Pancreas (tissue), 10 donors: ENCODE results near the gene CDC42BPB. TPM values are rescaled to one million over a fixed set of nuclear protein-coding genes. Genes with fewer than 3 reads are reported as not detected.

Experiments used
- ATAC-seq, 4 donors: fragments of 200-7000 bp; cut with Tn5 transposase; one replicate each; pipeline versions ENCODE4 v1.8.0 to v1.9.1; 2020; ENCODE audit warnings: mild to moderate bottlenecking in 4 of 4, moderate library complexity in 4 of 4
- DNase-seq, 6 donors: peaks; one replicate each; pipeline ENCODE4 v3.0.0-alpha.2; 2020
- FAIRE-seq: peaks from 2 replicates; lab custom pipeline; 2012; peaks lifted over from hg19 to GRCh38; lab: Jason Lieb, UNC
- H3K27ac ChIP-seq, 4 donors: fragments of 200-600 bp; sonication (generic); 1 replicate in 3 of 4; 2 replicates in 1 of 4; pipeline versions ENCODE4 v1.5.0 to v1.8.0; 2020
- H3K27me3 ChIP-seq, 4 donors: fragments of 200-600 bp; one replicate each; pipeline ENCODE4 v1.8.0; 2021
- H3K36me3 ChIP-seq, 3 donors: fragments of 200-600 bp; sonication (generic) in 1 of 3; one replicate each; pipeline versions ENCODE4 v1.5.0 to v1.8.0; 2020 to 2021
- H3K4me1 ChIP-seq, 3 donors: fragments of 200-600 bp; one replicate each; pipeline ENCODE4 v1.8.0; 2021
- H3K4me3 ChIP-seq, 4 donors: fragments of 200-600 bp; sonication (generic) in 2 of 4; one replicate each; pipeline versions ENCODE4 v1.5.0 to v1.8.0; 2020 to 2021
- H3K9me3 ChIP-seq, 4 donors: fragments of 200-600 bp; one replicate each; pipeline ENCODE4 v1.8.0; 2021
- whole genome bisulfite sequencing, 2 donors: extraction: QIAGEN DNeasy Blood & Tissue Kit; methylation state at CpG; one replicate each; pipeline ENCODE4 v1.1.7; 2013; 5-methylcytosine and 5-hydroxymethylcytosine counted together
- intact Hi-C, 3 donors: fragments of 100-400 bp; cut with DNase I; formaldehyde crosslinking; loops; one replicate each; pipeline versions ENCODE4 v1.11.1 to v1.14.2; 2022
- polyA plus RNA-seq, 2 donors: library from polyadenylated mRNA; stranded (reverse); fragments of 200-250 nt; gene quantifications; one replicate each; pipeline ENCODE4 v1.2.3, GENCODE V29; 2013
- total RNA-seq, 6 donors: library from RNA; stranded (reverse); fragmentation: NEBNext Ultra II Directional in 4 of 6; extraction: Animal tissue kit (Norgen Biotek cat#: 25700) in 4 of 6; gene quantifications; one replicate each; pipeline versions ENCODE4 v1.2.1 to v1.2.4, GENCODE V29; 2021 to 2023
- TF ChIP-seq, protein P1 (sequence below), 4 donors: fragments of 200-600 bp; sonication (generic) in 3 of 4; IDR thresholded peaks; one replicate each; pipeline versions ENCODE4 v1.5.0 to v1.8.0; 2021; ENCODE audit warnings: antibody characterized with exemption in 4 of 4
- donor health status: healthy with polysubstance abuse.
- donor health status: DM: no; HTN: no; CAD: no; lungs with moderate emphysema.
- donor health status: DM: no; HTN: no; CAD: no.
- donor health status: control.
- donor health status: control.
- donor health status: Bipolar disorder and iron deficiency.
- donor health status: DM: yes; HTN: yes; CAD: no.
- donor health status: DM: no; HTN: no; CAD: no.
- donor health status: DM: no; HTN: no; CAD: no.
- donor health status: DM: yes; HTN: yes; CAD: no.

CDC42BPB gene
- total and polyA plus RNA-seq, 8 donors = 27.2 to 45.5 (median 32.7) TPM

DNA sequence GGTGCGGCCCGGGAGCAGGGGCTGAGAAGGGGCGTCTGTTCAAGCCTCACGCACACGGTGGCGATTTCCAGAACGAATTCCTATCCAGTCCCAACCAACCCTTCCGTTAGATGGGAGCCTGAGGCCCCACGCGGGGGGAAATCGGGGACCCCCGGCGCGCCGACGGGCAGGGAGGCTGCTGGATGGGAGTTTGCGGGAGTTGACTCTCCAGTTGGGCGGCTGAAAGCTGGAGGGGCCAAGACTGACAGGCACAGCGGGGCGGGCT lies 47.0 kb upstream of the CDC42BPB start:
- FAIRE-seq (no peak), DNase-seq (no peak), ATAC-seq (no peak)
- intact Hi-C loops = loop anchor here in 2 of 3 donors (10.0 kb wide), 2 partner anchors 80 to 190 kb away; no protein-coding TSS in a partner anchor
- 19 to 25% methylated on average over 19 to 20 of the region's 20 CpGs for WGBS, 2 donors
- TF ChIP-seq, protein P1, sequence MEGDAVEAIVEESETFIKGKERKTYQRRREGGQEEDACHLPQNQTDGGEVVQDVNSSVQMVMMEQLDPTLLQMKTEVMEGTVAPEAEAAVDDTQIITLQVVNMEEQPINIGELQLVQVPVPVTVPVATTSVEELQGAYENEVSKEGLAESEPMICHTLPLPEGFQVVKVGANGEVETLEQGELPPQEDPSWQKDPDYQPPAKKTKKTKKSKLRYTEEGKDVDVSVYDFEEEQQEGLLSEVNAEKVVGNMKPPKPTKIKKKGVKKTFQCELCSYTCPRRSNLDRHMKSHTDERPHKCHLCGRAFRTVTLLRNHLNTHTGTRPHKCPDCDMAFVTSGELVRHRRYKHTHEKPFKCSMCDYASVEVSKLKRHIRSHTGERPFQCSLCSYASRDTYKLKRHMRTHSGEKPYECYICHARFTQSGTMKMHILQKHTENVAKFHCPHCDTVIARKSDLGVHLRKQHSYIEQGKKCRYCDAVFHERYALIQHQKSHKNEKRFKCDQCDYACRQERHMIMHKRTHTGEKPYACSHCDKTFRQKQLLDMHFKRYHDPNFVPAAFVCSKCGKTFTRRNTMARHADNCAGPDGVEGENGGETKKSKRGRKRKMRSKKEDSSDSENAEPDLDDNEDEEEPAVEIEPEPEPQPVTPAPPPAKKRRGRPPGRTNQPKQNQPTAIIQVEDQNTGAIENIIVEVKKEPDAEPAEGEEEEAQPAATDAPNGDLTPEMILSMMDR (IDR thresholded peaks at IDR 0.05) = no peak
- peak overlapping the region in 1 of 4 donors; percentile 22 for H3K4me3 ChIP-seq
- no peaks in the 10 kb centered on the region for H3K9me3 ChIP-seq
- no peak overlapping the region for H3K27ac ChIP-seq
- peaks cover 6 to 10% (median 9%) of the 10 kb centered on the region in 3 donors for H3K4me1 ChIP-seq
- H3K27me3 ChIP-seq = no peaks in the 10 kb centered on the region
- H3K36me3 ChIP-seq = no peaks in the 10 kb centered on the region

DNA sequence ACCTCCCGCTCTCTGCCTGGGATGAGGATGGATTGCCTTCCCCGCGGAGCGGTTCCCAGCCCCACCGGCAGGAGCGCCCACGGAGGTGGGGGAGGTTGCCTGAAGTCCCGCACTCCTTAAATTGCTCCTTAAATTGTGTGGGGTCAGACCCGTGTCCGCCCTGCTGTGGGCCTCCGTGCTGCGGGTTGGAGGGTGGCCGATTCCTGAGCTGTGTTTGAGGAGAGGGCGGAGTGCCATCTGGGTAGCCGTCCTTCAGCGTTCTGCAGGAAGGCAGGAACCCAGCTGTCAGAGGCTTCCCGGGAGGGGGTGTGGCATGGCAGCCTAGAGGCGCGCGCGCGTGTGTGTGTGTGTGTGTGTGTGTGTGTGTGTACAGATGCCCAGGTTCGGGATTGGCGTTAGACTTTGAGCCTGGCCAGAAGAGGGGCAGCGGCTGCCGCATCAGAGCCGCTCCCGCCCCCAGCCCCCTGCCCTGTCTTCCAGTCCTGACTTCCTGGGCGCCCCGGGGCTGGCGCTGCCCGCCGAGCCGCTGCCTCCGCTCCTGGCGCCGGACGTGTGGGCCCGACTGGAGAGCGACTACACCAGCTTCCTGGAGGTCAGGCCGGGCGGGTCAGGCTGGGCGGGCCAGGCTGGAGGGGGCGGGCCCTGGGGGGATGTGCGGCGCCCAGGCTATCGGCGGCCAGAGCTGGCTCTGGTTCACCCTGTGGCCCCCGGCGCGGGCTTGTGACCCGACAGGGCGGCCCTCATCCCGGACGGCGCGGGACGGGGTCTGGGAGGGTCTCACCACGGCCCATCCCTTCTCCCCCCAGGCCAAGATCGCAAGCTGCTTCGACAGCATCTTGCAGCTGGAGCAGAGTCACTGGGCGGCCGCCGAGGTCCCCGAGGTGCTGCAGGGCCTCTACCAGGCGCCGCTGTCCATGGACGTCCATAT lies 46.4 kb upstream of the CDC42BPB start:
- Histone ChIP-seq H3K36me3 (no peaks in the 10 kb centered on the region), H3K27me3 (no peaks in the 10 kb centered on the region), H3K4me1 (peaks cover 12 to 16% (median 13%) of the 10 kb centered on the region in 3 donors), H3K9me3 (no peaks in the 10 kb centered on the region), H3K4me3 (peak overlapping the region in 2 of 4 donors; percentile 11 to 19), H3K27ac (no peak overlapping the region)
- peak; percentile 45 to 62 (median 61) for ATAC-seq
- 13 to 16% methylated on average over 46 to 68 of the region's 68 CpGs for WGBS, 2 donors
- FAIRE-seq = no peak
- TF ChIP-seq, protein P1 (IDR thresholded peaks at IDR 0.05) = no peak
- DNase-seq = peak; percentile 67 to 88 (median 75)
- intact Hi-C loops = loop anchor here in 2 of 3 donors (10.0 kb wide), 2 partner anchors 81 to 191 kb away; no protein-coding TSS in a partner anchor

DNA sequence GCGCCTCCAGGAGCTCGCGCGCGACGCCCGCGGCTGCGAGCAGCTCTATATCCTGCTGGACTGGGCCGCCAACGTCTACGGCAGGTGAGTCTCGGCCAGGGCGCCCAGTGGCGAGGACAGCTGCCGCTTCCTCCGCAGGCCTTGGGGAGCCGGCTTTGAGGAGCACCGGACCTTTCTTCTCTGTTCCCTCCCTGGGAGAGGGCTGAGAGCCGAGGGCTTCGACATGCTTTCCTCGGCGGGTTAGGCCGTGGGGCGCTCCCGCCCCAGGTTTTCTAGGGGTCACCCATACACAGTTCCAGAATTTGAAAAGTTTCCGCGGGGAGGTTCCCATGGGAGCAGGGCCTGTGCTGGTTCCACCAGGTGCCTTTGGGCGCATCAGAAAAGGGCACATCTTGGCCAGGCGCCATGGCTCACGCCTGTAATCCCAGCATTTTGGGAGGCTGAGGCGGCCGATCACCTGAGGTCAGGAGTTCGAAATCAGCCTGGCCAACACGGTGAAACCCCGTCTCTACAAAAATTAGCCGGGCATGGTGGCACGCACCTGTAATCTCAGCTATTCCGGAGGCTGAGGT lies 45.4 kb upstream of the CDC42BPB start:
- Histone ChIP-seq H3K27me3 (no peaks in the 10 kb centered on the region), H3K4me1 (peaks cover 12 to 16% (median 15%) of the 10 kb centered on the region in 3 donors), H3K27ac (no peak overlapping the region), H3K4me3 (no peak overlapping the region), H3K36me3 (no peaks in the 10 kb centered on the region), H3K9me3 (no peaks in the 10 kb centered on the region)
- 84 to 87% methylated on average over 39 of the region's 39 CpGs for WGBS, 2 donors
- intact Hi-C loops = loop anchor here in 2 of 3 donors (10.0 kb wide), 2 partner anchors 82 to 192 kb away; no protein-coding TSS in a partner anchor
- ATAC-seq (no peak), FAIRE-seq (no peak), DNase-seq (peak in 3 of 6 donors; percentile 38 to 62 (median 58))
- TF ChIP-seq, protein P1 (IDR thresholded peaks at IDR 0.05) = no peak

DNA sequence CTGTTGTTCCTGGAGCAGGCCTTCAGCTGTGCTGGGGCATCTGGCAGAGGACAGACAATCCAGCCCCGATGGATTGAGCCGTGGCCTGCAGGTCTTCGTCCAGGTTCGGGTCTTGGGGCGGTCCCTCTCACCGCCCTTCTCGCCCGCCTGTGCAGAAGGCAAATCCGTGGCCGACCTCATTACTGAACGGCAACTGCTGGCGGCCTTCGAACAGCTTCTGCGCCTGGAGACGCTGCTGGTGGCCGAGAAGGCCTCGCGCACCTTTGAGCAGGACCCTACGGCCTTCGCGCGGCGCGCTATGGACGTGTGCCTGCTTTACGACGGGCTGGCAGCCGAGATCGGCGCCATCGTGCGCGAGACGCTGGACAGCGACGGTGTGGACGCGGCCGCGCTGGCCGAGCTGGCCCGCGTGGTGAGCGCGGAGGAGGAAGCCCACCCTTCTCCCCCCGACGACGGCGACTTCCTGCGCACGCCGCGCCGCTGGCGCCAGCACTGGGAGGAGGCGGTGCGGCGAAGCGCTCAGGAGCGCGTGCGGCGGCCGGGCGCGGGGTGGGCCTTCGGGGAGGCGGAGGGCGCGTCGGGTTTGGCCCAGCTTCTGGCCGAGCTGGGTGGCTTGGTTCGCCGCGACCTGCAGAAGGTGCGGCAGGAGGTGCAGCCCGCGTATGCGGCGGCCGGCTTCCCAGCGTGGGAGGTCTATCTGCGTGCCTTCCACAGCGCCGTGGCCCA lies 44.8 kb upstream of the CDC42BPB start:
- no peaks in the 10 kb centered on the region for H3K9me3 ChIP-seq
- ATAC-seq (no peak), DNase-seq (peak in 3 of 6 donors; percentile 30 to 71 (median 54)), FAIRE-seq (no peak)
- no peaks in the 10 kb centered on the region for H3K27me3 ChIP-seq
- H3K27ac ChIP-seq = no peak overlapping the region
- intact Hi-C loops = loop anchor here in 2 of 3 donors (10.0 kb wide), 2 partner anchors 83 to 193 kb away; no protein-coding TSS in a partner anchor
- WGBS, 2 donors = 80 to 81% methylated on average over 80 to 85 of the region's 85 CpGs
- H3K4me3 ChIP-seq = no peak overlapping the region
- peaks cover 12 to 16% (median 15%) of the 10 kb centered on the region in 3 donors for H3K4me1 ChIP-seq
- TF ChIP-seq, protein P1 (IDR thresholded peaks at IDR 0.05) = no peak
- H3K36me3 ChIP-seq = no peaks in the 10 kb centered on the region
